Colonic mucosa (tissue), 4 donors: ENCODE measurements around the gene BIN1. TPM values are rescaled to one million over a fixed set of nuclear protein-coding genes. Genes with fewer than 3 reads are reported as not detected.
"Not testable (repeated sequence)": the region's sequence is repeated elsewhere in the genome, so short reads cannot be mapped to it uniquely, and the experiment has no call there.

Source experiments
- DNase-seq: peaks from one replicate; pipeline ENCODE4 v3.0.0-alpha.2; 2020
- H3K27ac ChIP-seq: fragments of 200-600 bp; one replicate; pipeline ENCODE4 v1.8.0; 2021
- H3K27me3 ChIP-seq: fragments of 200-600 bp; one replicate; pipeline ENCODE4 v1.8.0; 2021
- H3K36me3 ChIP-seq: fragments of 200-600 bp; one replicate; pipeline ENCODE4 v1.8.0; 2021
- H3K4me1 ChIP-seq: fragments of 200-600 bp; one replicate; pipeline ENCODE4 v1.8.0; 2021; ENCODE audit warnings: mild to moderate bottlenecking
- H3K4me3 ChIP-seq: fragments of 200-600 bp; one replicate; pipeline ENCODE4 v1.8.0; 2021
- H3K9ac ChIP-seq, 2 donors: one replicate each; pipeline ENCODE4 v1.7.0; 2013; ENCODE audit warnings: control low read depth in 2 of 2, low read depth in 2 of 2, low read length in 2 of 2
- H3K9me3 ChIP-seq: fragments of 200-600 bp; one replicate; pipeline ENCODE4 v1.8.0; 2021
- intact Hi-C: fragments of 100-400 bp; cut with DNase I; formaldehyde crosslinking; loops from one replicate; pipeline ENCODE4 v1.14.1; 2022
- total RNA-seq, 2 donors: library from RNA; stranded (reverse); fragmentation: NEBNext Ultra II Directional in 1 of 2; extraction: Animal tissue kit (Norgen Biotek cat#: 25700) in 1 of 2; gene quantifications; one replicate each; pipeline ENCODE4 v1.2.1, GENCODE V29; 2021
- TF ChIP-seq, protein P1 (sequence below): fragments of 200-600 bp; IDR thresholded peaks from one replicate; pipeline ENCODE4 v1.8.0; 2022; ENCODE audit warnings: antibody characterized with exemption, mild to moderate bottlenecking
- donor health status: healthy.
- donor health status: DM: no; HTN: no; CAD: no.
- donor health status: DM: no; HTN: no; CAD: no.

Gene BIN1
- total RNA-seq, 2 donors from 2014 or later: 38.5 to 60.8 TPM

GRCh38 chr2:127037476-127037875 is 69.5 kb downstream of the BIN1 start:
- no peaks in the 10 kb centered on the region for H3K36me3 ChIP-seq
- no peak overlapping the region for H3K27ac ChIP-seq
- no peak overlapping the region for H3K4me3 ChIP-seq
- no peak for DNase-seq
- no peaks in the 10 kb centered on the region for H3K27me3 ChIP-seq
- TF ChIP-seq, protein P1, sequence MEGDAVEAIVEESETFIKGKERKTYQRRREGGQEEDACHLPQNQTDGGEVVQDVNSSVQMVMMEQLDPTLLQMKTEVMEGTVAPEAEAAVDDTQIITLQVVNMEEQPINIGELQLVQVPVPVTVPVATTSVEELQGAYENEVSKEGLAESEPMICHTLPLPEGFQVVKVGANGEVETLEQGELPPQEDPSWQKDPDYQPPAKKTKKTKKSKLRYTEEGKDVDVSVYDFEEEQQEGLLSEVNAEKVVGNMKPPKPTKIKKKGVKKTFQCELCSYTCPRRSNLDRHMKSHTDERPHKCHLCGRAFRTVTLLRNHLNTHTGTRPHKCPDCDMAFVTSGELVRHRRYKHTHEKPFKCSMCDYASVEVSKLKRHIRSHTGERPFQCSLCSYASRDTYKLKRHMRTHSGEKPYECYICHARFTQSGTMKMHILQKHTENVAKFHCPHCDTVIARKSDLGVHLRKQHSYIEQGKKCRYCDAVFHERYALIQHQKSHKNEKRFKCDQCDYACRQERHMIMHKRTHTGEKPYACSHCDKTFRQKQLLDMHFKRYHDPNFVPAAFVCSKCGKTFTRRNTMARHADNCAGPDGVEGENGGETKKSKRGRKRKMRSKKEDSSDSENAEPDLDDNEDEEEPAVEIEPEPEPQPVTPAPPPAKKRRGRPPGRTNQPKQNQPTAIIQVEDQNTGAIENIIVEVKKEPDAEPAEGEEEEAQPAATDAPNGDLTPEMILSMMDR: no peak
- no peak overlapping the region for H3K9ac ChIP-seq
- no peaks in the 10 kb centered on the region for H3K9me3 ChIP-seq
- H3K4me1 ChIP-seq: no peaks in the 10 kb centered on the region
- intact Hi-C loops: no loop called here

DNA sequence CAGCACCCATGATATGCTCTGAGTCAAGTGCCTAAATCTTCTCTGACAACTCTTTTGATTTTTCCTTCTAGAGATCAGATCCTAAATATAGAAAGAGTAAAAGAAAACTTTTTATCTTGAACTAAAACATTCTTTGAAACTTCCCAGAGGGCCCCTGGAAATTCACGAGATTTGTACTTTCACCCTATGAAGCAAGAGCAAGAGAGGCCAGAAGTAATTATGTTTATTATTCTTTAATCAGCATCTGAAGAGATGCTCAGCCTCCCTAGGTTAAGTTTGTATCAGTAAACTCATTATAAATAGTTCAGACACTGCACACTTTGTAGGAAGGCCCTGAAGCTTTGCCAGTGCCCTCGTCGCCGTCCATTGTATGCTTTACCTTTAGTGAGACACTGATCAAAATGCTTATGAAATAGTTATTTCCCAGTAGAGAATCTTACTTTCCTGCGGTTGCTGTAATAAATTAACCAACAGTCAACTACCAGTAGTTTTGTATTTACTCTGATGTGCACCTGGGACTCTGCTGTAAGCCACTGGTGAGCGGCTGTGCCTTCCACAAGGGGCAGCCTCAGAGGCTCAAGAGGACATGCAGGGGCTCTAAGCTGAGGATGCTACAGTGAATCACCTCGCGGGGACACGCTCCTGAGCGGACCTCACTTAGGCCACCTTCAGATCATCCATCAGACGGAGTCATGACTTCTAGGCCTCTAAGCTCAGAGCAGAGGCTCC is 71.9 kb downstream of the BIN1 start:
- no peaks in the 10 kb centered on the region for H3K9me3 ChIP-seq
- no peak for DNase-seq
- TF ChIP-seq, protein P1: no peak
- H3K27ac ChIP-seq: no peak overlapping the region
- intact Hi-C loops: no loop called here
- H3K4me3 ChIP-seq: no peak overlapping the region
- no peaks in the 10 kb centered on the region for H3K27me3 ChIP-seq
- no peak overlapping the region for H3K9ac ChIP-seq
- H3K36me3 ChIP-seq: no peaks in the 10 kb centered on the region
- no peaks in the 10 kb centered on the region for H3K4me1 ChIP-seq

DNA sequence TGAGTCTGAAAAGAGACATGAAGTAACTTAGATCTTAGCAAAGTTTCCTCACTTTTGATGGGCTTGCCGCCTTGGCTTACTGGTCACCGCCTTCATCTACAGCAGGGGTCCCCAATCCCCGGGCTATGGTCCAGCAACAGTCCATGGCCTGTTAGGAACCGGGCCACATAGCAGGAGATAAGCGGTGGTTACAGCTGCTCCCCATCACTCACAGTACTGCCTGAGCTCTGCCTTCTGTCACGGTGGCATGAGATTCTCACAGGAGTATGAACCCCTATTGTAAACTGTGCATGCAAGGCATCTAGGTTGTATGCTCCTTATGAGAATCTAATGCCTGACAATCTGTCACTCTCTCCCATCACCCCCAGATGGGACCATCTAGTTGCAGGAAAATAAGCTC is 72.9 kb downstream of the BIN1 start:
- DNase-seq: no peak
- intact Hi-C loops: no loop called here
- no peak overlapping the region for H3K27ac ChIP-seq
- H3K9ac ChIP-seq: no peak overlapping the region
- no peak overlapping the region for H3K4me3 ChIP-seq
- H3K36me3 ChIP-seq: no peaks in the 10 kb centered on the region
- TF ChIP-seq, protein P1: no peak
- no peaks in the 10 kb centered on the region for H3K27me3 ChIP-seq
- H3K9me3 ChIP-seq: no peaks in the 10 kb centered on the region
- no peaks in the 10 kb centered on the region for H3K4me1 ChIP-seq

GRCh38 chr2:127032621-127033020 is 74.3 kb downstream of the BIN1 start:
- TF ChIP-seq, protein P1: no peak
- Histone ChIP-seq H3K27me3 (no peaks in the 10 kb centered on the region), H3K36me3 (no peaks in the 10 kb centered on the region), H3K4me1 (no peaks in the 10 kb centered on the region), H3K9me3 (no peaks in the 10 kb centered on the region), H3K27ac (no peak overlapping the region), H3K4me3 (no peak overlapping the region), H3K9ac (no peak overlapping the region)
- intact Hi-C loops: no loop called here
- DNase-seq: no peak

DNA sequence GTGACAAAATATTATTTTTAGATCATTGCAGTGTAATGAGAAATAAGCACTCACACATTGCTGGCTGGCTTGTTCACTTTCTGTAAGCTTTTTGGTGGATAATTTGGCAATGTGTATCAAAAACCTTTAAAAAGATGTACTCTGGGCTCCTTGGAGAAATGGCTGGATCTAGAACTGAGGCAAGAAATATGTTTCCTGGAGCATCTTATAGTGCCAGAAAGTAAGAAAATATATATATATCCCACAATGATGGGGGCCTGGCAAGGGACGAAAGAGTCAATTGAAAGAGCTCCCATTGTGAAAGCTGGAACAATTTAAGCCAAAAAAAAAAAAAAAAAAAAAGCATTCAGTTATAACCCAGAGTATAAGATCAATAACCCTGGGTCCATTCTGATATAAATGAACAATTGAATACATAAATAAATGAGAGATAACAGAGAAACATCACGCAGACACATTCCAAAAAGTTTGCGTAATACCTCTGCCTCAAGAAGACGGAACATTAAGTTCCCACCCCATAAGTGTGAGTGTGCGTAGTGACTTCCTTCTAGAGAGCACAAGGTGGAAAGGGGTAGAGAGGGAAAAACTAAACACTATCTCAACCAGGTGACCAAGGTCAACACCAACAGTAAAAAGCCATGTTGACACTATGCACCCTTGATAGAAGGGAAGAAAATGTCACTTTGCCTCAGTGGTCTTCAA is 77.5 kb downstream of the BIN1 start:
- no peaks in the 10 kb centered on the region for H3K27me3 ChIP-seq
- peaks cover 7% of the 10 kb centered on the region for H3K4me1 ChIP-seq
- no peaks in the 10 kb centered on the region for H3K36me3 ChIP-seq
- H3K4me3 ChIP-seq: no peak overlapping the region
- intact Hi-C loops: no loop called here
- H3K9ac ChIP-seq: no peak overlapping the region
- TF ChIP-seq, protein P1: no peak
- no peaks in the 10 kb centered on the region for H3K9me3 ChIP-seq
- no peak overlapping the region for H3K27ac ChIP-seq
- no peak for DNase-seq

GRCh38 chr2:127028745-127029144 is 78.2 kb downstream of the BIN1 start:
- H3K9me3 ChIP-seq, DNase-seq, H3K4me3 ChIP-seq, H3K4me1 ChIP-seq, intact Hi-C loops, H3K9ac ChIP-seq, H3K27me3 ChIP-seq, H3K36me3 ChIP-seq, H3K27ac ChIP-seq: not testable (repeated sequence)
